GM18511 (cell line): Measurements from ENCODE around the gene JMJD7.

Source experiments
- ATAC-seq: cut with Tn5 transposase; IDR thresholded peaks from one replicate; pipeline ENCODE4 v1.9.1; 2021; ENCODE audit warnings: mild to moderate bottlenecking, moderate library complexity; ENCODE audit not compliant: unreplicated experiment

Gene JMJD7

GRCh38 chr15:41881086-41881485 is 53.2 kb downstream of the JMJD7 start:
- ATAC-seq = no peak

DNA sequence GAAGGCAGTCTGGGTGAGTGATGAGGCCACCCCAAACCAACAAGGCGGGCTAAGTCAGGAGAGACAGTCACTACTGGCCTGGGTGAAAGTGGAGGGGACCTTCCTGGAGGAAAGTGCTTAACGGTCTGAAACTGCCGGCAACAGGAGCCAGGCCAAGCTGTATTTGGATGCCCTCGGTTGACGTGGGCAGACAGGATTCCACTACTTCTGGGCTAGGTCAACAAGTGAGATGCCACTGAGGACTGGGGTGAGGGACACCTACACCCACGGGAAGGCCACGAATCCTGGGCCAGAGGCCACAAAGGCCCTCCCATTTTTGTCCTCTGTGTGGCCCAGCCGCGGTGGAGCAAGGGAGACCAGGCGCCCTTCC is 53.6 kb downstream of the JMJD7 start:
- no peak for ATAC-seq

DNA sequence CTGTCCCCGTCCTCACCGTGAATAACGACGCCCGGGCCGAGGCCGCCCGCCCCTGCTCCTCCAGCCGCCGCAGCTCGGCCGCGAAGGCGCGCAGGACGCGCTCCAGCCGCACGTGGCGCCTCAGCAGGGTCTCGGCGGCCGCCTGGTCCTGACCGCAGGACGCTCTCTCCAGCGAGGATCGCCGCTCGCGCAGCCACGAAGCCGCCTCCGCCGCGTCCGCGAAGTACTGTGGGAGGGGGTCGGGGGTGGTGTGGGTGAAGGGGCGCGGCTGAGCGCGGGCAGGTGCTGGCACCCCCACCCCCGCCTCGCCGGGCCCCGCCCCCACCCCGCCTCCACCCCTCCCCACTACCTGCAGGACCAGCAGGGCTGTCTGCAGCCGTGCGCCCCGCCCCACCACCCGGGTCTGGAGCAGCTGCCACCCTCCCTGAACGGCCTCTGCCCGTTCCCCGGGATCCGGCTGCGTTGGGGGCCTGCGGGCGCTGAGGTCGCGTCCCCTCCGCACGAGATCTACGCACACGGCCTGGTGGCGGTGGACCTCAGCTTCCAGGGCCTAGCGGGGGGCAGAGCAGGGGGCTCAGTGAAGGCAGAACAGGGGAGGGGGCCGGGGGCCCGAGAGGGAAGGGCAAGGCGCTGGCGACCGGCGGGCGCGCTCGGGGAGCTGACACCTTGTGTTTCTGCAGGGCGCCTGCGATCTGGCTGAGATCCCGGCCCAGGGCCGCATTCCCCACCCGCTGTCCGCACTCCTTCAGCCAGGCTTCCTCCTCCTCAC is 54.2 kb downstream of the JMJD7 start:
- no peak for ATAC-seq

DNA sequence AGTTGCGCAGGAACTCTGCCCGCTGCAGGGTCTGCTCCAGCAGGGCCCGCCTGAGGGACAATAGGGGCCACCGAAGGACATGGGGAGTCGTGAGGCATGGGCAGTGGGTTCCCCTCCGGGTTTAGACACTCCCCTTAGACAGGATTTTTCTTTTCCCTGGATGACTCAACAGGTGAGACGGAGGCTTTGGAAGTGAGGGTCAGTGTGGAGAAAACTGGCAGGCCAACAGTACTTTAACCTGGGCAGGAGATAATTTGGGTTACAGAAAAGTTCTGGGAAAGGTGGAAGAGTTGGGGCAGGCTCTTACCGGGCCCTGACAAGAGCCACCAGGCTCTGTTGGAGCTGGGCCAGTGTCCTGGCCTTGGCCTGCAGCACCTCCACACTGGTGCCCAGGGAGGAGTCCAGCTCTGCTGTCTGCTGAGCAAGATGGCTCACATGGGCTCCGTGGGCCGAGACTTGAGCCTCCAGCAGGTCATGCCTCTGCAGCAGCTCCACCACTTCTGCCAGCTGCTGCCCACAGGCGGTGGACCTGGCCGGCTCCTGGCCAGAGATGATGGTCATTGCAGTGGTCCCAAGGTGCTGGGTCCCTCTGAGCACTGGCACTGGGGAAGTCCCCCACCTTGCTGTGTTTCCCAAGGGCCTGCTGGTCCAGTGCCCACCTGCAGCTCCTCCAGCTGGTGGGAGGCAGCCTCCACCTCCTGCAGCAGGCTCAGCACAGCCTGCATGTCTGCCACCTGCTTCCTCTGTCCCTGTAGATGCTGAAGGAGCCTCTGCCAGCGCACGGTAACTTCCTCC is 55.0 kb downstream of the JMJD7 start:
- no peak for ATAC-seq

GRCh38 chr15:41883484-41883825 is 55.6 kb downstream of the JMJD7 start:
- no peak for ATAC-seq

- ATAC-seq = no peak
Observed at GRCh38 chr15:41884458-41884857, 56.6 kb downstream of the JMJD7 start.

GRCh38 chr15:41885321-41885720 is 57.4 kb downstream of the JMJD7 start:
- ATAC-seq = no peak

- no peak for ATAC-seq
Observed at GRCh38 chr15:41885841-41886240, 57.9 kb downstream of the JMJD7 start.

DNA sequence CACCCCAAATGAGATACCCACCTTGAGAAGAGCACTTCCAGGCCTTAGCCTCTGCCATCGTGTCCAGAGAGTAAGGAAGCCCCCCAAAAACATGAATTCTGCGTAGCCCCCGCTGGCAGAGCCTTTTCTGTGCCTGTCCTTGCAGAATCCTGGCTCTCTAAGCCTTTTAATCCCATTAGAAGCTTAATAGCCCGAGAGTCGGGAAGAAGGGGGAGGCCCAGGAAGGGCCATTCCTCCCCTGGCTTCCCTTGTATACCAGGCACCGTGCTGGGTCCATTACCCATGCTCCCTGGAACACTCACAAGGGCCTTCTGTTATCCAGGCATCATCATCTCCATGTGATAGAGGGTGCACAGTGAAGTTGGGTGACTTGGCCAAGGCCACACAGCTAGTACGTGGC is 58.8 kb downstream of the JMJD7 start:
- no peak for ATAC-seq

DNA sequence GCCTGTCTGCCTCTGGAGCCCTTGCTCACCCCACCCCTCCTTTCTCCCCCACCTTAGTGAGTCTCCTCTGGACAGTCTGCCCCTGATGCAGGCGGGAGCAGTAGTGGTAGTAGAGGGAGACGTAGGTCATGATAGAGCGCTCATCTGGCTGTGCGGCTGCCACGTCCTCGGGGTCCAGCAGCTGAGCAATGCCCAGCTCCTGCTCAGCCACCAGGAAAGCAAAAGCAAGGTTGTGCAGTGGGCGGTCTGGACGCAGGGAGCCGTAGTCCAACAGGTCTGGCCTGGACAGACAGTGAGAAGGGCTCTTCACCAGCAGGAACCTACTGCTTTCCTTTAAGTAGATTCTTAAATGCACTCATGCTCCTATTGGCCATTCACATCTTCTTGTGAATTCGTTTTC is 59.3 kb downstream of the JMJD7 start:
- ATAC-seq = no peak
